Activated CD8-positive, alpha-beta T cell treated with anti-CD3 and anti-CD28 coated beads for 36 hours (primary cell): ENCODE measurements around the gene DHRS7. TPM values are rescaled to one million over a fixed set of nuclear protein-coding genes. Genes with fewer than 3 reads are reported as not detected.

Experiments used
- ATAC-seq: fragments of 200-7000 bp; cut with Tn5 transposase; one replicate; pipeline ENCODE4 v1.10.0; 2021; ENCODE audit warnings: mild to moderate bottlenecking, moderate library complexity
- CTCF ChIA-PET: fragments of 350-600 bp; sonication (Branson Sonifier 250); formaldehyde crosslinking; loops from one replicate; lab custom pipeline; 2021; ENCODE audit warnings: antibody characterized with exemption; lab: Charles Lee
- POLR2A ChIA-PET: fragments of 350-600 bp; sonication (Branson Sonifier 250); formaldehyde crosslinking; loops from one replicate; lab custom pipeline; 2021; ENCODE audit warnings: antibody characterized with exemption; lab: Charles Lee
- DNase-seq: peaks from one replicate; pipeline ENCODE4 v3.0.0-alpha.2; 2020
- H3K27ac Mint-ChIP-seq: one replicate; pipeline ENCODE4 v1.8.0; 2021; ENCODE audit warnings: mild to moderate bottlenecking, mixed read lengths
- H3K27me3 Mint-ChIP-seq: one replicate; pipeline ENCODE4 v1.8.0; 2021; ENCODE audit warnings: mixed read lengths
- H3K36me3 Mint-ChIP-seq: one replicate; pipeline ENCODE4 v1.8.0; 2021; ENCODE audit warnings: low read depth, mixed read lengths
- H3K4me1 Mint-ChIP-seq: one replicate; pipeline ENCODE4 v1.8.0; 2021; ENCODE audit warnings: low read depth, mixed read lengths
- H3K4me3 Mint-ChIP-seq: one replicate; pipeline ENCODE4 v1.8.0; 2021; ENCODE audit warnings: mild to moderate bottlenecking, moderate library complexity, mixed read lengths
- H3K9me3 Mint-ChIP-seq: one replicate; pipeline ENCODE4 v1.8.0; 2021; ENCODE audit warnings: mixed read lengths
- CTCF ChIP-seq: fragments of 200-600 bp; IDR thresholded peaks from one replicate; pipeline ENCODE4 v1.8.0; 2022; ENCODE audit warnings: antibody characterized with exemption, mild to moderate bottlenecking
- intact Hi-C: fragments of 100-400 bp; cut with micrococcal nuclease; formaldehyde crosslinking; loops from one replicate; pipeline ENCODE4 v1.10.0; 2022
- total RNA-seq, 2 experiments: library from RNA; stranded (reverse); gene quantifications; one replicate each; pipeline ENCODE4 v1.2.3, GENCODE V29; 2021

The DHRS7 gene
- total RNA-seq, 2 experiments from 2014 or later: 46.4 to 46.6 TPM

GRCh38 chr14:60188115-60188514 lies 22.9 kb upstream of the DHRS7 start:
- ChIA-PET CTCF (interaction anchor here (0.7 to 7.5 kb wide), 6 partner anchors 9 to 681 kb away, joined by 3 to 124 read pairs (median 20); no protein-coding TSS in a partner anchor), POLR2A (no interaction called here)
- TF ChIP-seq CTCF: peak; percentile 25
- no peak for ATAC-seq
- no peak for DNase-seq
- H3K4me1 Mint-ChIP-seq: peaks cover 17% of the 10 kb centered on the region
- intact Hi-C loops: loop anchor here (10.0 kb wide), 1 partner anchor 137 kb away; no protein-coding TSS in a partner anchor
- H3K27me3 Mint-ChIP-seq: peaks cover 3% of the 10 kb centered on the region
- no peak overlapping the region for H3K27ac Mint-ChIP-seq
- no peaks in the 10 kb centered on the region for H3K36me3 Mint-ChIP-seq
- no peak overlapping the region for H3K4me3 Mint-ChIP-seq
- no peaks in the 10 kb centered on the region for H3K9me3 Mint-ChIP-seq

- peaks cover 20% of the 10 kb centered on the region for H3K4me1 Mint-ChIP-seq
- intact Hi-C loops: loop anchor here (1.0 to 10.0 kb wide), 3 partner anchors 121 to 220 kb away; no protein-coding TSS in a partner anchor
- DNase-seq (no peak), ATAC-seq (no peak)
- H3K36me3 Mint-ChIP-seq: no peaks in the 10 kb centered on the region
- no peaks in the 10 kb centered on the region for H3K27me3 Mint-ChIP-seq
- H3K9me3 Mint-ChIP-seq: no peaks in the 10 kb centered on the region
- no peak for TF ChIP-seq CTCF
- H3K4me3 Mint-ChIP-seq: peak overlapping the region; percentile 72
- H3K27ac Mint-ChIP-seq: no peak overlapping the region
- ChIA-PET POLR2A (no interaction called here), CTCF (interaction anchor here (0.7 to 7.5 kb wide), 36 partner anchors 12 to 678 kb away, joined by 3 to 124 read pairs (median 6); partner anchors contain the start of genes DHRS7, PCNX4 and PPM1A)
Measured at GRCh38 chr14:60184905-60185555, 19.8 kb upstream of the DHRS7 start.

- DNase-seq (peak; percentile 18), ATAC-seq (peak; percentile 89)
- ChIA-PET POLR2A (interaction anchor here (1.1 to 1.4 kb wide), 3 partner anchors 19 to 89 kb away, joined by 4 to 6 read pairs (median 4); partner anchors contain the start of genes DHRS7 and PPM1A), CTCF (interaction anchor here (0.7 to 7.5 kb wide), 53 partner anchors 9 to 680 kb away, joined by 3 to 124 read pairs (median 4); partner anchors contain the start of genes DHRS7, PCNX4 and PPM1A)
- H3K4me1 Mint-ChIP-seq: peaks cover 20% of the 10 kb centered on the region
- no peaks in the 10 kb centered on the region for H3K36me3 Mint-ChIP-seq
- peak; percentile 93 for TF ChIP-seq CTCF
- H3K4me3 Mint-ChIP-seq: peak overlapping the region; percentile 72
- H3K27ac Mint-ChIP-seq: peak overlapping the region; percentile 91
- intact Hi-C loops: loop anchor here (1.0 to 10.0 kb wide), 3 partner anchors 120 to 220 kb away; no protein-coding TSS in a partner anchor
- H3K27me3 Mint-ChIP-seq: no peaks in the 10 kb centered on the region
- H3K9me3 Mint-ChIP-seq: peaks cover 2% of the 10 kb centered on the region
Measured at GRCh38 chr14:60184146-60184904, 19.1 kb upstream of the DHRS7 start.

GRCh38 chr14:60183741-60184140 lies 18.5 kb upstream of the DHRS7 start:
- ATAC-seq (peak; percentile 81), DNase-seq (peak; percentile 9)
- Mint-ChIP-seq H3K4me3 (peak overlapping the region; percentile 72), H3K4me1 (peaks cover 20% of the 10 kb centered on the region), H3K9me3 (peaks cover 2% of the 10 kb centered on the region), H3K27ac (peak overlapping the region; percentile 91), H3K27me3 (no peaks in the 10 kb centered on the region), H3K36me3 (no peaks in the 10 kb centered on the region)
- TF ChIP-seq CTCF: no peak
- CTCF ChIA-PET: interaction anchor here (0.7 to 7.5 kb wide), 41 partner anchors 8 to 679 kb away, joined by 3 to 124 read pairs (median 5); partner anchors contain the start of genes DHRS7, PCNX4 and PPM1A
- POLR2A ChIA-PET: interaction anchor here (1.1 to 1.4 kb wide), 3 partner anchors 18 to 89 kb away, joined by 4 to 6 read pairs (median 4); partner anchors contain the start of genes DHRS7 and PPM1A
- intact Hi-C loops: loop anchor here (1.0 to 10.0 kb wide), 3 partner anchors 119 to 219 kb away; no protein-coding TSS in a partner anchor
